ENCODE measurements around the gene YIPF3.

GRCh38 chr6:43494321-43494720 is 22.4 kb downstream of the YIPF3 start:
- TF ChIP-seq CTCF (conservative IDR thresholded peaks at IDR 0.05 in 1 of 2, IDR thresholded peaks at IDR 0.05 in 1 of 2; ENCODE audit: extremely low read depth in 1 of 2, insufficient read depth in 1 of 2, low read depth in 1 of 2, low read length in 2 of 2) (no peak), EZH2 (IDR thresholded peaks at IDR 0.05; ENCODE audit: borderline replicate concordance, low read length) (no peak)
